HEK293 (cell line): ENCODE results near the gene LRRN4CL.

Source experiments
- GFI1B ChIP-seq: fragments of 450-650 bp; formaldehyde crosslinking; IDR thresholded peaks from 2 replicates; pipeline ENCODE4 v1.5.1; 2016; ENCODE audit warnings: missing biosample characterization, missing genetic modification characterization
- GLI4 ChIP-seq: fragments of 450-650 bp; formaldehyde crosslinking; IDR thresholded peaks from 2 replicates; pipeline ENCODE4 v1.5.1; 2016; ENCODE audit warnings: missing biosample characterization, missing genetic modification characterization
- MZF1 ChIP-seq: fragments of 450-650 bp; formaldehyde crosslinking; IDR thresholded peaks from 2 replicates; pipeline ENCODE4 v1.5.1; 2017; ENCODE audit warnings: missing biosample characterization, missing genetic modification characterization, borderline replicate concordance
- SP7 ChIP-seq: fragments of 450-650 bp; formaldehyde crosslinking; IDR thresholded peaks from 2 replicates; pipeline ENCODE4 v1.5.1; 2016; ENCODE audit warnings: missing biosample characterization, missing genetic modification characterization
- TRIM28 ChIP-seq: IDR thresholded peaks from 2 replicates; pipeline ENCODE4 v1.6.1; 2011; ENCODE audit warnings: low read length, control low read depth, borderline replicate concordance
- ZEB2 ChIP-seq: fragments of 450-650 bp; formaldehyde crosslinking; IDR thresholded peaks from 2 replicates; pipeline ENCODE4 v1.5.1; 2016; ENCODE audit warnings: missing biosample characterization, missing genetic modification characterization
- ZNF2 ChIP-seq: fragments of 450-650 bp; formaldehyde crosslinking; IDR thresholded peaks from 2 replicates; pipeline ENCODE4 v1.5.1; 2016; ENCODE audit warnings: missing biosample characterization, missing genetic modification characterization
- ZNF274 ChIP-seq, 2 experiments: fragments of 200-500 bp in 1 of 2; fragments of 450-650 bp in 1 of 2; sonication (Bioruptor generic) in 1 of 2; formaldehyde crosslinking in 1 of 2; IDR thresholded peaks; 2 replicates each; pipeline versions ENCODE4 v1.5.1 to v1.6.1; 2014 to 2016; ENCODE audit warnings: borderline replicate concordance in 1 of 2, inconsistent platforms in 1 of 2, low read length in 1 of 2, missing biosample characterization in 1 of 2, missing genetic modification characterization in 1 of 2
- ZNF292 ChIP-seq: fragments of 450-650 bp; formaldehyde crosslinking; IDR thresholded peaks from 2 replicates; pipeline ENCODE4 v1.5.1; 2016; ENCODE audit warnings: low read depth, missing biosample characterization, missing genetic modification characterization, borderline replicate concordance
- ZNF549 ChIP-seq: fragments of 450-650 bp; IDR thresholded peaks from 2 replicates; pipeline ENCODE4 v1.5.1; 2018; ENCODE audit warnings: missing biosample characterization, missing genetic modification characterization, mild to moderate bottlenecking, inconsistent platforms, moderate library complexity
- ZNF555 ChIP-seq: fragments of 450-650 bp; formaldehyde crosslinking; conservative IDR thresholded peaks from 2 replicates; pipeline ENCODE4 v1.5.1; 2017; ENCODE audit warnings: missing biosample characterization, mild to moderate bottlenecking, missing genetic modification characterization, inconsistent platforms
- ZNF560 ChIP-seq: fragments of 450-650 bp; formaldehyde crosslinking; IDR thresholded peaks from 2 replicates; pipeline ENCODE4 v1.5.1; 2017; ENCODE audit warnings: missing biosample characterization, missing genetic modification characterization, borderline replicate concordance
- ZNF585B ChIP-seq: fragments of 450-650 bp; formaldehyde crosslinking; IDR thresholded peaks from 2 replicates; pipeline ENCODE4 v1.5.1; 2016; ENCODE audit warnings: missing biosample characterization, missing genetic modification characterization
- ZNF600 ChIP-seq: fragments of 450-650 bp; formaldehyde crosslinking; IDR thresholded peaks from 2 replicates; pipeline ENCODE4 v1.5.1; 2016; ENCODE audit warnings: missing biosample characterization, missing genetic modification characterization
- ZNF610 ChIP-seq: fragments of 450-650 bp; formaldehyde crosslinking; IDR thresholded peaks from 2 replicates; pipeline ENCODE4 v1.5.1; 2016; ENCODE audit warnings: missing biosample characterization, missing genetic modification characterization, borderline replicate concordance
- ZNF624 ChIP-seq: fragments of 450-650 bp; formaldehyde crosslinking; IDR thresholded peaks from 2 replicates; pipeline ENCODE4 v1.5.1; 2017; ENCODE audit warnings: missing biosample characterization, missing genetic modification characterization
- ZNF658 ChIP-seq: fragments of 450-650 bp; formaldehyde crosslinking; IDR thresholded peaks from 2 replicates; pipeline ENCODE4; 2016; ENCODE audit warnings: missing biosample characterization, missing genetic modification characterization
- ZNF701 ChIP-seq: fragments of 450-650 bp; formaldehyde crosslinking; IDR thresholded peaks from 2 replicates; pipeline ENCODE4 v1.5.1; 2016; ENCODE audit warnings: missing biosample characterization, missing genetic modification characterization
- ZNF707 ChIP-seq: fragments of 450-650 bp; formaldehyde crosslinking; IDR thresholded peaks from 2 replicates; pipeline ENCODE4 v1.5.1; 2016; ENCODE audit warnings: missing biosample characterization, missing genetic modification characterization
- ZNF76 ChIP-seq: fragments of 450-650 bp; formaldehyde crosslinking; IDR thresholded peaks from 2 replicates; pipeline ENCODE4; 2016; ENCODE audit warnings: low read depth, missing biosample characterization, missing genetic modification characterization, borderline replicate concordance
- TF ChIP-seq, protein P1 (sequence below): fragments of 450-650 bp; formaldehyde crosslinking; IDR thresholded peaks from 2 replicates; pipeline ENCODE4 v1.5.1; 2016; ENCODE audit warnings: missing biosample characterization, missing genetic modification characterization
- TF ChIP-seq, protein P2 (sequence below): fragments of 450-650 bp; formaldehyde crosslinking; IDR thresholded peaks from 2 replicates; pipeline ENCODE4 v1.5.0; 2017; ENCODE audit warnings: missing biosample characterization, missing genetic modification characterization, borderline replicate concordance
- TF ChIP-seq, protein P3 (sequence below): fragments of 450-650 bp; formaldehyde crosslinking; IDR thresholded peaks from 2 replicates; pipeline ENCODE4 v1.5.1; 2016; ENCODE audit warnings: missing biosample characterization, missing genetic modification characterization
- TF ChIP-seq, protein P4 (sequence below): fragments of 450-650 bp; formaldehyde crosslinking; IDR thresholded peaks from 2 replicates; pipeline ENCODE4 v1.5.1; 2017; ENCODE audit warnings: missing biosample characterization, missing genetic modification characterization
- TF ChIP-seq, protein P5 (sequence below): fragments of 450-650 bp; formaldehyde crosslinking; IDR thresholded peaks from 2 replicates; pipeline ENCODE4 v1.5.1; 2016; ENCODE audit warnings: missing biosample characterization, missing genetic modification characterization
- TF ChIP-seq, protein P6 (sequence below): fragments of 450-650 bp; formaldehyde crosslinking; optimal IDR thresholded peaks from 2 replicates; pipeline ENCODE3; 2016; ENCODE audit warnings: missing biosample characterization, mild to moderate bottlenecking, missing genetic modification characterization

The LRRN4CL gene

DNA sequence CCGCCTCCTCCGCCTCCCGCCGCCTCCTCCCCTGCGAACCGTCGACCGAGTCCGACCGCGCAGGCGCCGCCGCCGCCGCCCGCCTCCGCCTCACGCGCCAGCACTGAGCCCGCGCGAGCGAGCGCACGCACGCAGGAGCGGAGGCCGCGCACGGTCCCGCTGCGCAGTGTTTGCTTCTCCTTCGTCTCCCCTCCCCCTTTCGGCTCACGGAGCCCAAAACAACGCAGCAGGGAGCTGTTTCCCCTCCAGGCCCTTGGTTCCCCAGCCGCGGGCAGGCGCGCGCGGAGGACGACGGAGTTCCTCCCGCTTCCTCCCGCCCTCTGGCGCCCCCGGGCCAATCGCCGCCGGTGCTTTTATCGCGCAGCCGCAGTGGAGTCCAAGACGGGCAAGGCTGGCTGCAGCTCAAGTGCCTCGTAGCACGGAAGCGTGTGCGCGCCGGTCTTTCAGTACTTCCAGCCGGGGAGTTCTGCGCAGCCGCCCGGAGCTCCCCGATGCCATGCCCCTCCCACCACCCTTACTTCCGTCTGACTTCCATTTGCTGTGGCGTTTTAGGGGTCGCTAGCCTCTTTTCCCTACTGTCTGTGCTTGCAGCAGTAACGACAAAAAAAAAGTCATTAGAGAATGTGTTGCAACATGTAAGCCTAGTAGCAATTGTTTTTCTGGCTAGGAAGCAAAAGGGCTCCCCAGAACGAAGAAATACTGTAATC, 38.0 kb upstream of the LRRN4CL start, which contains the start of gene HNRNPUL2 (continued):
- no peak for TF ChIP-seq ZNF585B
- TF ChIP-seq, protein P1, sequence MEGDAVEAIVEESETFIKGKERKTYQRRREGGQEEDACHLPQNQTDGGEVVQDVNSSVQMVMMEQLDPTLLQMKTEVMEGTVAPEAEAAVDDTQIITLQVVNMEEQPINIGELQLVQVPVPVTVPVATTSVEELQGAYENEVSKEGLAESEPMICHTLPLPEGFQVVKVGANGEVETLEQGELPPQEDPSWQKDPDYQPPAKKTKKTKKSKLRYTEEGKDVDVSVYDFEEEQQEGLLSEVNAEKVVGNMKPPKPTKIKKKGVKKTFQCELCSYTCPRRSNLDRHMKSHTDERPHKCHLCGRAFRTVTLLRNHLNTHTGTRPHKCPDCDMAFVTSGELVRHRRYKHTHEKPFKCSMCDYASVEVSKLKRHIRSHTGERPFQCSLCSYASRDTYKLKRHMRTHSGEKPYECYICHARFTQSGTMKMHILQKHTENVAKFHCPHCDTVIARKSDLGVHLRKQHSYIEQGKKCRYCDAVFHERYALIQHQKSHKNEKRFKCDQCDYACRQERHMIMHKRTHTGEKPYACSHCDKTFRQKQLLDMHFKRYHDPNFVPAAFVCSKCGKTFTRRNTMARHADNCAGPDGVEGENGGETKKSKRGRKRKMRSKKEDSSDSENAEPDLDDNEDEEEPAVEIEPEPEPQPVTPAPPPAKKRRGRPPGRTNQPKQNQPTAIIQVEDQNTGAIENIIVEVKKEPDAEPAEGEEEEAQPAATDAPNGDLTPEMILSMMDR (tag by site-specific recombination), result no peak
- no peak for TF ChIP-seq ZNF555 (tag by site-specific recombination)
- TF ChIP-seq ZNF624 (tag by site-specific recombination), result no peak
- peak; percentile 90 for TF ChIP-seq ZEB2 (tag by site-specific recombination)
- no peak for TF ChIP-seq ZNF274 (IDR thresholded peaks at IDR 0.05; ENCODE audit: low read length)
- TF ChIP-seq ZNF274 (tag by site-specific recombination; IDR thresholded peaks at IDR 0.05; ENCODE audit: borderline replicate concordance), result no peak
- TF ChIP-seq GFI1B (tag by site-specific recombination), result no peak
- TF ChIP-seq ZNF2 (tag by site-specific recombination), result peak; percentile 25; the same call in 1 of the 2 replicates
- TF ChIP-seq, protein P2, sequence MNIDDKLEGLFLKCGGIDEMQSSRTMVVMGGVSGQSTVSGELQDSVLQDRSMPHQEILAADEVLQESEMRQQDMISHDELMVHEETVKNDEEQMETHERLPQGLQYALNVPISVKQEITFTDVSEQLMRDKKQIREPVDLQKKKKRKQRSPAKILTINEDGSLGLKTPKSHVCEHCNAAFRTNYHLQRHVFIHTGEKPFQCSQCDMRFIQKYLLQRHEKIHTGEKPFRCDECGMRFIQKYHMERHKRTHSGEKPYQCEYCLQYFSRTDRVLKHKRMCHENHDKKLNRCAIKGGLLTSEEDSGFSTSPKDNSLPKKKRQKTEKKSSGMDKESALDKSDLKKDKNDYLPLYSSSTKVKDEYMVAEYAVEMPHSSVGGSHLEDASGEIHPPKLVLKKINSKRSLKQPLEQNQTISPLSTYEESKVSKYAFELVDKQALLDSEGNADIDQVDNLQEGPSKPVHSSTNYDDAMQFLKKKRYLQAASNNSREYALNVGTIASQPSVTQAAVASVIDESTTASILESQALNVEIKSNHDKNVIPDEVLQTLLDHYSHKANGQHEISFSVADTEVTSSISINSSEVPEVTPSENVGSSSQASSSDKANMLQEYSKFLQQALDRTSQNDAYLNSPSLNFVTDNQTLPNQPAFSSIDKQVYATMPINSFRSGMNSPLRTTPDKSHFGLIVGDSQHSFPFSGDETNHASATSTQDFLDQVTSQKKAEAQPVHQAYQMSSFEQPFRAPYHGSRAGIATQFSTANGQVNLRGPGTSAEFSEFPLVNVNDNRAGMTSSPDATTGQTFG (tag by site-specific recombination), result no peak
- 0 out of 2 replicates have a peak, but pooled peaks have one; percentile 64 for TF ChIP-seq SP7 (tag by site-specific recombination)
- TF ChIP-seq, protein P3, sequence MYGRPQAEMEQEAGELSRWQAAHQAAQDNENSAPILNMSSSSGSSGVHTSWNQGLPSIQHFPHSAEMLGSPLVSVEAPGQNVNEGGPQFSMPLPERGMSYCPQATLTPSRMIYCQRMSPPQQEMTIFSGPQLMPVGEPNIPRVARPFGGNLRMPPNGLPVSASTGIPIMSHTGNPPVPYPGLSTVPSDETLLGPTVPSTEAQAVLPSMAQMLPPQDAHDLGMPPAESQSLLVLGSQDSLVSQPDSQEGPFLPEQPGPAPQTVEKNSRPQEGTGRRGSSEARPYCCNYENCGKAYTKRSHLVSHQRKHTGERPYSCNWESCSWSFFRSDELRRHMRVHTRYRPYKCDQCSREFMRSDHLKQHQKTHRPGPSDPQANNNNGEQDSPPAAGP (tag by site-specific recombination), result no peak; the same call in 1 of the 2 replicates
- TF ChIP-seq GLI4 (tag by site-specific recombination), result no peak
- no peak for TF ChIP-seq ZNF707 (tag by site-specific recombination)
- TF ChIP-seq ZNF549 (tag by site-specific recombination), result no peak
- TF ChIP-seq ZNF560 (tag by site-specific recombination), result no peak
- TF ChIP-seq ZNF610, result peak; percentile 58; the same call in 1 of the 2 replicates
- TF ChIP-seq TRIM28, result peak; percentile 51; the same call in 1 of the 2 replicates
- TF ChIP-seq ZNF701 (tag by site-specific recombination), result no peak
- no peak for TF ChIP-seq ZNF658 (tag by site-specific recombination)
- peak; percentile 51; the same call in 1 of the 2 replicates for TF ChIP-seq ZNF76 (tag by site-specific recombination)
- TF ChIP-seq MZF1, result no peak
- no peak for TF ChIP-seq ZNF292
- TF ChIP-seq, protein P4, sequence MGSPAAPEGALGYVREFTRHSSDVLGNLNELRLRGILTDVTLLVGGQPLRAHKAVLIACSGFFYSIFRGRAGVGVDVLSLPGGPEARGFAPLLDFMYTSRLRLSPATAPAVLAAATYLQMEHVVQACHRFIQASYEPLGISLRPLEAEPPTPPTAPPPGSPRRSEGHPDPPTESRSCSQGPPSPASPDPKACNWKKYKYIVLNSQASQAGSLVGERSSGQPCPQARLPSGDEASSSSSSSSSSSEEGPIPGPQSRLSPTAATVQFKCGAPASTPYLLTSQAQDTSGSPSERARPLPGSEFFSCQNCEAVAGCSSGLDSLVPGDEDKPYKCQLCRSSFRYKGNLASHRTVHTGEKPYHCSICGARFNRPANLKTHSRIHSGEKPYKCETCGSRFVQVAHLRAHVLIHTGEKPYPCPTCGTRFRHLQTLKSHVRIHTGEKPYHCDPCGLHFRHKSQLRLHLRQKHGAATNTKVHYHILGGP (tag by site-specific recombination), result no peak
- 0 out of 2 replicates have a peak, but pooled peaks have one; percentile 53 for TF ChIP-seq ZNF600 (tag by site-specific recombination)
- TF ChIP-seq, protein P5, sequence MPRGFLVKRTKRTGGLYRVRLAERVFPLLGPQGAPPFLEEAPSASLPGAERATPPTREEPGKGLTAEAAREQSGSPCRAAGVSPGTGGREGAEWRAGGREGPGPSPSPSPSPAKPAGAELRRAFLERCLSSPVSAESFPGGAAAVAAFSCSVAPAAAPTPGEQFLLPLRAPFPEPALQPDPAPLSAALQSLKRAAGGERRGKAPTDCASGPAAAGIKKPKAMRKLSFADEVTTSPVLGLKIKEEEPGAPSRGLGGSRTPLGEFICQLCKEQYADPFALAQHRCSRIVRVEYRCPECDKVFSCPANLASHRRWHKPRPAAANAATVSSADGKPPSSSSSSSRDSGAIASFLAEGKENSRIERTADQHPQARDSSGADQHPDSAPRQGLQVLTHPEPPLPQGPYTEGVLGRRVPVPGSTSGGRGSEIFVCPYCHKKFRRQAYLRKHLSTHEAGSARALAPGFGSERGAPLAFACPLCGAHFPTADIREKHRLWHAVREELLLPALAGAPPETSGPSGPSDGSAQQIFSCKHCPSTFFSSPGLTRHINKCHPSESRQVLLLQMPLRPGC (tag by site-specific recombination), result peak; percentile 69; the same call in 1 of the 2 replicates
- TF ChIP-seq, protein P6, sequence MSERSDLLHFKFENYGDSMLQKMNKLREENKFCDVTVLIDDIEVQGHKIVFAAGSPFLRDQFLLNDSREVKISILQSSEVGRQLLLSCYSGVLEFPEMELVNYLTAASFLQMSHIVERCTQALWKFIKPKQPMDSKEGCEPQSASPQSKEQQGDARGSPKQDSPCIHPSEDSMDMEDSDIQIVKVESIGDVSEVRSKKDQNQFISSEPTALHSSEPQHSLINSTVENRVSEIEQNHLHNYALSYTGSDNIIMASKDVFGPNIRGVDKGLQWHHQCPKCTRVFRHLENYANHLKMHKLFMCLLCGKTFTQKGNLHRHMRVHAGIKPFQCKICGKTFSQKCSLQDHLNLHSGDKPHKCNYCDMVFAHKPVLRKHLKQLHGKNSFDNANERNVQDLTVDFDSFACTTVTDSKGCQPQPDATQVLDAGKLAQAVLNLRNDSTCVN (tag by site-specific recombination), result peak; percentile 90
